GM21737 (cell line): ENCODE measurements around the gene SUV39H2.
"Not testable (repeated sequence)": the region's sequence is repeated elsewhere in the genome, so short reads cannot be mapped to it uniquely, and the experiment has no call there.

Source experiments
- ATAC-seq: cut with Tn5 transposase; IDR thresholded peaks from one replicate; pipeline ENCODE4 v1.9.1; 2021; ENCODE audit warnings: mild to moderate bottlenecking, moderate library complexity; ENCODE audit not compliant: unreplicated experiment

Gene SUV39H2

GRCh38 chr10:14878266-14879123, at the start of gene SUV39H2:
TSS of gene SUV39H2 (plus strand) at chr10:14878866. CDS start at chr10:14878889, 23 bp downstream.
- peak; percentile 91 for ATAC-seq

- no peak for ATAC-seq
Observed at GRCh38 chr10:14833106-14833505, 45.6 kb upstream of the SUV39H2 start.

GRCh38 chr10:14836208-14836607, 42.5 kb upstream of the SUV39H2 start:
- ATAC-seq = no peak

- ATAC-seq = no peak
Observed at GRCh38 chr10:14837003-14837756, 41.5 kb upstream of the SUV39H2 start.

- ATAC-seq = peak; percentile 89
Observed at GRCh38 chr10:14837757-14838581, 40.7 kb upstream of the SUV39H2 start, which contains the start of the genes CDNF, HSPA14 and MSANTD7. TSS of gene CDNF (minus strand) at chr10:14838037. CDS start at chr10:14837946, 91 bp downstream. TSS of gene HSPA14 (plus strand) at chr10:14838306. CDS start at chr10:14838403, 97 bp downstream. TSS of gene MSANTD7 (plus strand) at chr10:14838306. CDS start at chr10:14842285, 3,979 bp downstream.

GRCh38 chr10:14838582-14839304, 39.9 kb upstream of the SUV39H2 start:
- ATAC-seq = no peak

GRCh38 chr10:14839305-14839695, 39.4 kb upstream of the SUV39H2 start:
- no peak for ATAC-seq

GRCh38 chr10:14840178-14840577, 38.5 kb upstream of the SUV39H2 start:
- no peak for ATAC-seq

GRCh38 chr10:14843327-14843988, 35.2 kb upstream of the SUV39H2 start:
- no peak for ATAC-seq

GRCh38 chr10:14844948-14845347, 33.7 kb upstream of the SUV39H2 start:
- no peak for ATAC-seq

- no peak for ATAC-seq
Observed at GRCh38 chr10:14852236-14852635, 26.4 kb upstream of the SUV39H2 start.

GRCh38 chr10:14855453-14855852, 23.2 kb upstream of the SUV39H2 start:
- no peak for ATAC-seq

- no peak for ATAC-seq
Observed at GRCh38 chr10:14858338-14858960, 20.2 kb upstream of the SUV39H2 start.

- no peak for ATAC-seq
Observed at GRCh38 chr10:14859043-14859442, 19.6 kb upstream of the SUV39H2 start.

GRCh38 chr10:14859775-14860174, 18.9 kb upstream of the SUV39H2 start:
- no peak for ATAC-seq

GRCh38 chr10:14860791-14861190, 17.9 kb upstream of the SUV39H2 start:
- ATAC-seq = no peak

- ATAC-seq = not testable (repeated sequence)
Observed at GRCh38 chr10:14864466-14864865, 14.2 kb upstream of the SUV39H2 start.

GRCh38 chr10:14864871-14865270, 13.8 kb upstream of the SUV39H2 start:
- ATAC-seq = not testable (repeated sequence)

- ATAC-seq = no peak
Observed at GRCh38 chr10:14873090-14873760, 5.4 kb upstream of the SUV39H2 start.
